PC-9 (cell line): Measurements from ENCODE around the gene DPY30. TPM values are rescaled to one million over a fixed set of nuclear protein-coding genes. Genes with fewer than 3 reads are reported as not detected.

Experiments
- BruUV-seq: library from RNA; stranded (reverse); fragments of 400-500 nt; replicated peaks from 2 replicates; lab custom pipeline; 2021; lab: Mats Ljungman, UMichigan
- CTCF ChIA-PET: fragments of 300-600 bp; sonication (Branson Sonifier 250); formaldehyde crosslinking; loops from one replicate; lab custom pipeline; 2022; ENCODE audit warnings: antibody characterized with exemption; lab: Charles Lee
- POLR2A ChIA-PET: fragments of 300-600 bp; sonication (Branson Sonifier 250); formaldehyde crosslinking; loops from one replicate; lab custom pipeline; 2022; ENCODE audit warnings: antibody characterized with exemption; ENCODE audit not compliant: unreplicated experiment; lab: Charles Lee
- DNase-seq, 2 experiments: peaks; one replicate each; pipeline versions ENCODE4 v3.0.0 to v3.0.0-alpha.2; 2015 to 2022; ENCODE audit warnings: mixed read lengths in 1 of 2
- H2AFZ ChIP-seq: fragments of 200-600 bp; sonication (generic); 2 replicates; pipeline ENCODE4 v1.8.1; 2017; ENCODE audit warnings: antibody characterized with exemption
- H3F3A ChIP-seq: fragments of 200-600 bp; sonication (generic); 2 replicates; pipeline ENCODE4 v1.8.1; 2017; ENCODE audit warnings: antibody characterized with exemption, mild to moderate bottlenecking, low read depth; ENCODE audit not compliant: insufficient read depth
- H3K27ac ChIP-seq: fragments of 200-600 bp; sonication (generic); 2 replicates; pipeline ENCODE4 v1.6.1; 2016; ENCODE audit warnings: mixed run types
- H3K27me3 ChIP-seq: fragments of 200-600 bp; sonication (generic); 2 replicates; pipeline ENCODE4 v1.6.1; 2016; ENCODE audit warnings: low read depth, mixed run types; ENCODE audit not compliant: insufficient read depth
- H3K36me3 ChIP-seq: fragments of 200-600 bp; sonication (generic); 2 replicates; pipeline ENCODE4 v1.6.1; 2016; ENCODE audit warnings: low read depth, mixed run types
- H3K4me1 ChIP-seq: fragments of 200-600 bp; sonication (generic); replicated peaks from 2 replicates; pipeline ENCODE4 v1.6.1; 2016; ENCODE audit warnings: mixed run types; ENCODE audit not compliant: insufficient read depth
- H3K4me2 ChIP-seq: fragments of 200-600 bp; sonication (generic); 2 replicates; pipeline ENCODE4 v1.6.1; 2017; ENCODE audit warnings: mixed run types
- H3K4me3 ChIP-seq: fragments of 200-600 bp; sonication (generic); 2 replicates; pipeline ENCODE4 v1.6.1; 2016; ENCODE audit warnings: mixed run types
- H3K79me2 ChIP-seq: fragments of 200-600 bp; sonication (generic); 2 replicates; pipeline ENCODE4 v1.6.1; 2017; ENCODE audit warnings: low read depth, mixed run types
- H3K9me2 ChIP-seq: fragments of 200-600 bp; sonication (generic); 2 replicates; pipeline ENCODE4 v1.8.1; 2017; ENCODE audit warnings: mild to moderate bottlenecking; ENCODE audit not compliant: insufficient read depth
- H3K9me3 ChIP-seq: fragments of 200-600 bp; sonication (generic); 2 replicates; pipeline ENCODE4 v1.8.1; 2016; ENCODE audit warnings: low read depth; ENCODE audit not compliant: insufficient read depth
- H4K20me1 ChIP-seq: fragments of 200-600 bp; sonication (generic); 2 replicates; pipeline ENCODE4 v1.8.1; 2017; ENCODE audit not compliant: insufficient read depth
- EZH2 ChIP-seq: fragments of 200-600 bp; sonication (generic); IDR thresholded peaks from 2 replicates; pipeline ENCODE4 v1.8.0; 2017; ENCODE audit warnings: antibody characterized with exemption, low read depth
- intact Hi-C: fragments of 100-400 bp; cut with micrococcal nuclease; formaldehyde crosslinking; loops from one replicate; pipeline ENCODE4 v1.10.0; 2022; ENCODE audit not compliant: unreplicated experiment
- total RNA-seq: library from RNA; stranded (reverse); gene quantifications from 2 replicates; pipeline ENCODE4 v1.2.3, GENCODE V29; 2021
- TF ChIP-seq, protein P1 (sequence below): fragments of 200-600 bp; sonication (generic); conservative IDR thresholded peaks from 2 replicates; pipeline ENCODE4 v1.6.1; 2017; ENCODE audit warnings: mixed run types, antibody characterized with exemption, mild to moderate bottlenecking, moderate library complexity

The DPY30 gene
- total RNA-seq, 1 experiment from 2014 or later, result 109 TPM

DNA sequence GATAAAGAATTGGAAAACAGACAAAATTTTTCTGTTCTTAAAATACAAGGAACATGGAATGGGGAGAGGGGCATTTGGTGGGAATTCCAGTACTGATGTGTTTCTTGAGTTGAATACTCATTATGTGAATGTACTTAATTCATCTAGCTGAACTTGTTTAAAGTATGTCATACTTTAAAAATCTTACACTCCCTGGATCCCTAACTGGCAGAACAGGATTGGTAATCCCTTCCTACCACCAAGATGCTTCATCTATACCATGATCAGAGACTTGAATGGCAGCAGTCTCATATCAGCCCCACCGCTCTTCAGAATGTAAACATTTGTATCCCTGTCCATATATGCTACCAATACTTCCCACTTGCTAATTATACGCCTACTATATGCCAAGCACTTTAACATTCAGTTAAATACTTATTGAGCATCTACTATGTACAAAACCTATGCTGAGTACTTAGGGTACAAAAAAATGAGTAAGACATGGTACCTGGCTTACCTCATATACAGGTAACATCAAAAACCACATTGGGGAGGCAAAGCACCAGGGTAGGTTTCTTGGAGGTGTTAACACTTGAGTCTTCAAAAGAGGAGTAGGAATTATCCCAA lies 34.1 kb downstream of the DPY30 start:
- ChIA-PET CTCF (interaction anchor here (0.6 kb wide), 2 partner anchors 44 to 46 kb away, joined by 3 to 7 read pairs; no protein-coding TSS in a partner anchor), POLR2A (interaction anchor here (0.7 kb wide), 1 partner anchor 13 kb away, joined by 3 read pairs; no protein-coding TSS in a partner anchor)
- BruUV-seq, result no TSS peak
- H3K36me3 ChIP-seq, result peaks cover 5% of the 10 kb centered on the region
- peak overlapping the region; percentile 20; the same call in 1 of the 2 replicates for H3K4me2 ChIP-seq
- no peak overlapping the region for H2AFZ ChIP-seq
- TF ChIP-seq, protein P1, sequence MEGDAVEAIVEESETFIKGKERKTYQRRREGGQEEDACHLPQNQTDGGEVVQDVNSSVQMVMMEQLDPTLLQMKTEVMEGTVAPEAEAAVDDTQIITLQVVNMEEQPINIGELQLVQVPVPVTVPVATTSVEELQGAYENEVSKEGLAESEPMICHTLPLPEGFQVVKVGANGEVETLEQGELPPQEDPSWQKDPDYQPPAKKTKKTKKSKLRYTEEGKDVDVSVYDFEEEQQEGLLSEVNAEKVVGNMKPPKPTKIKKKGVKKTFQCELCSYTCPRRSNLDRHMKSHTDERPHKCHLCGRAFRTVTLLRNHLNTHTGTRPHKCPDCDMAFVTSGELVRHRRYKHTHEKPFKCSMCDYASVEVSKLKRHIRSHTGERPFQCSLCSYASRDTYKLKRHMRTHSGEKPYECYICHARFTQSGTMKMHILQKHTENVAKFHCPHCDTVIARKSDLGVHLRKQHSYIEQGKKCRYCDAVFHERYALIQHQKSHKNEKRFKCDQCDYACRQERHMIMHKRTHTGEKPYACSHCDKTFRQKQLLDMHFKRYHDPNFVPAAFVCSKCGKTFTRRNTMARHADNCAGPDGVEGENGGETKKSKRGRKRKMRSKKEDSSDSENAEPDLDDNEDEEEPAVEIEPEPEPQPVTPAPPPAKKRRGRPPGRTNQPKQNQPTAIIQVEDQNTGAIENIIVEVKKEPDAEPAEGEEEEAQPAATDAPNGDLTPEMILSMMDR, result no peak
- no peak for TF ChIP-seq EZH2
- DNase-seq, result peak in 1 of 2 experiments; percentile 47
- no peaks in the 10 kb centered on the region for H3K9me2 ChIP-seq
- H3K79me2 ChIP-seq, result peaks cover 87% of the 10 kb centered on the region
- H4K20me1 ChIP-seq, result peaks cover 40% of the 10 kb centered on the region
- H3K4me1 ChIP-seq, result peaks cover 50% of the 10 kb centered on the region
- H3K4me3 ChIP-seq, result no peak overlapping the region
- H3F3A ChIP-seq, result peaks cover 30% of the 10 kb centered on the region
- H3K27me3 ChIP-seq, result no peaks in the 10 kb centered on the region
- no peak overlapping the region for H3K27ac ChIP-seq
- intact Hi-C loops, result no loop called here
- no peaks in the 10 kb centered on the region for H3K9me3 ChIP-seq

DNA sequence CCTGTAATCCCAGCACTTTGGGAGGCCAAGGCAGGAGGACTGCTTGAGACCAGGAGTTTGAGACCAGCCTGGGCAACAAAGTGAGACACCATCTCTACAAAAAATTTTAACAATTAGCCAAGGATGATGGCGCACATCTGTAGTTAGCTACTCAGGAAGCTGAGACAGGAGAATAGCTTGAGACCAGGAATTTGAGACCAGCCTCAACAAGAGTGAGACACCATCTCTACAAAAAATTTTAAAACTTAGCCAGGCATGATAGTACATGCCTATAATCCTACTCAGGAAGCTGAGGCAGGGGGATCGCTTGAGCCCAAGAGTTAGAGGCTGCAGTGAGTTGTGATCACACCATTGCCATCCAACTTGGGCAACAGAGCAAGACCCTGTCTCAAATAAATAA lies 35.8 kb downstream of the DPY30 start:
- ChIA-PET CTCF (no interaction called here), POLR2A (interaction anchor here (0.6 kb wide), 1 partner anchor 36 kb away, joined by 3 read pairs; the partner anchor contains the start of gene DPY30)
- H2AFZ ChIP-seq, result no peak overlapping the region
- H4K20me1 ChIP-seq, result peaks cover 38% of the 10 kb centered on the region
- no peaks in the 10 kb centered on the region for H3K27me3 ChIP-seq
- no peak overlapping the region for H3K4me3 ChIP-seq
- TF ChIP-seq, protein P1, result no peak
- no peak for TF ChIP-seq EZH2
- no peaks in the 10 kb centered on the region for H3K9me3 ChIP-seq
- no peak for DNase-seq
- peak overlapping the region; percentile 55 for H3K27ac ChIP-seq
- peaks cover 28% of the 10 kb centered on the region for H3F3A ChIP-seq
- no peaks in the 10 kb centered on the region for H3K9me2 ChIP-seq
- H3K4me1 ChIP-seq, result peaks cover 49% of the 10 kb centered on the region
- H3K36me3 ChIP-seq, result peaks cover 5% of the 10 kb centered on the region
- intact Hi-C loops, result no loop called here
- peaks cover 95% of the 10 kb centered on the region for H3K79me2 ChIP-seq
- H3K4me2 ChIP-seq, result no peak overlapping the region
- BruUV-seq, result no TSS peak

DNA sequence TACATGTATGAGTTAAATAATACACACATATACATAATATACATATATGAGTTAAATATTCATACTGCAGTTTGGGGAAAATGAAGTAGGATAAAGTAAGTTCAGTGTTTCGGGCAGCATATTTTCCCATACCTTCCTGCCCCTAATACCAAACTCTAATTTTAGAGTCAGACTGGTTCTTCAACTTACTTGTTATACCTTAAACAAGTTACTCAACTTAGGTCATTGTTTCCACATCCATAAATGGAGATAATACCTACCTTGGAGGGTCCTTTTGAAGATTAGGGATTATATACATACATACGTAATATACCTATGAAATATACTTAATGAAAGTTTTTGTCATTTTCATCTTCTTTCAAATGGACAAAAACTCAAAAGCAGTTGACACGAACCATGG lies 37.2 kb downstream of the DPY30 start:
- peaks cover 95% of the 10 kb centered on the region for H3K79me2 ChIP-seq
- no peak overlapping the region for H3K4me3 ChIP-seq
- peak in 1 of 2 experiments; percentile 61 for DNase-seq
- peaks cover 25% of the 10 kb centered on the region for H4K20me1 ChIP-seq
- no peaks in the 10 kb centered on the region for H3K9me3 ChIP-seq
- CTCF ChIA-PET, result no interaction called here
- H3F3A ChIP-seq, result peaks cover 20% of the 10 kb centered on the region
- no TSS peak for BruUV-seq
- POLR2A ChIA-PET, result no interaction called here
- peak overlapping the region; percentile 55 for H3K27ac ChIP-seq
- H3K27me3 ChIP-seq, result no peaks in the 10 kb centered on the region
- TF ChIP-seq EZH2, result no peak
- TF ChIP-seq, protein P1, result no peak
- no peak overlapping the region for H2AFZ ChIP-seq
- peak overlapping the region; percentile 45 for H3K4me2 ChIP-seq
- intact Hi-C loops, result no loop called here
- H3K4me1 ChIP-seq, result peaks cover 38% of the 10 kb centered on the region
- H3K9me2 ChIP-seq, result no peaks in the 10 kb centered on the region
- H3K36me3 ChIP-seq, result no peaks in the 10 kb centered on the region; the same call in 1 of the 2 replicates
